ENCODE results near the gene SAP30.

SAP30 gene

GRCh38 chr4:173334891-173335752 is 35.6 kb upstream of the SAP30 start:
- Histone ChIP-seq H3K4me3 (ENCODE audit: low read depth, low read length) (peak overlapping the region; percentile 78), H3K27ac (ENCODE audit: low read depth, low read length) (peak overlapping the region; percentile 79), H3K4ac (ENCODE audit: low read depth, low read length) (peak overlapping the region; percentile 39), H4K12ac (ENCODE audit: low read depth, low read length) (peak overlapping the region; percentile 40), H3K36me3 (ENCODE audit: control insufficient read depth in 1 of 2, insufficient read depth in 2 of 2, low read length in 2 of 2) (peaks cover 4 to 5% of the 10 kb centered on the region in 2 experiments), H4K8ac (ENCODE audit: low read depth, low read length) (peak overlapping the region; percentile 85), H3K23ac (ENCODE audit: low read length) (no peak overlapping the region), H2BK12ac (ENCODE audit: low read length) (no peak overlapping the region), H3K9me3 (ENCODE audit: insufficient read depth, low read depth, low read length) (no peaks in the 10 kb centered on the region), H2BK5ac (ENCODE audit: low read depth, low read length, poor library complexity) (peak overlapping the region; percentile 77), H2AK5ac (ENCODE audit: low read length) (no peak overlapping the region), H2BK120ac (ENCODE audit: insufficient read depth, low read length, poor library complexity) (peak overlapping the region; percentile 59), H3K4me2 (ENCODE audit: low read length) (peak overlapping the region; percentile 74), H3K4me1 (ENCODE audit: control insufficient read depth in 1 of 2, insufficient read depth in 2 of 2, low read length in 2 of 2) (no peaks in the 10 kb centered on the region), H4K91ac (ENCODE audit: low read depth, low read length) (peak overlapping the region; percentile 86), H3K79me1 (ENCODE audit: low read length) (peaks cover 13% of the 10 kb centered on the region), H3K14ac (ENCODE audit: low read length) (peak overlapping the region; percentile 92), H3K79me2 (ENCODE audit: control insufficient read depth, insufficient read depth, low read length, poor library complexity) (peaks cover 9% of the 10 kb centered on the region), H3K27me3 (ENCODE audit: insufficient read depth, low read length) (no peaks in the 10 kb centered on the region), H2AFZ (ENCODE audit: insufficient read depth, low read length, poor library complexity) (peak overlapping the region; percentile 80), H3K18ac (ENCODE audit: low read length) (peak overlapping the region; percentile 74), H3K9ac (ENCODE audit: low read length) (peak overlapping the region; percentile 90)
- WGBS (ENCODE audit: extremely low coverage, insufficient coverage, insufficient read length): no CpG with 5 or more reads among the region's 52 CpGs
- DNase-seq: peak; percentile 70 to 78

- no CpG with 5 or more reads among the region's 2 CpGs for WGBS (ENCODE audit: extremely low coverage, insufficient coverage, insufficient read length)
- no peaks in the 10 kb centered on the region for H3K4me1 ChIP-seq (ENCODE audit: control insufficient read depth in 1 of 2, insufficient read depth in 2 of 2, low read length in 2 of 2)
These were observed 33.3 kb upstream of the SAP30 start for GRCh38 chr4:173337463-173337862.

GRCh38 chr4:173343832-173344397 is 26.8 kb upstream of the SAP30 start:
- no peak overlapping the region for H2BK5ac ChIP-seq (ENCODE audit: low read depth, low read length, poor library complexity)
- no peak overlapping the region for H2BK120ac ChIP-seq (ENCODE audit: insufficient read depth, low read length, poor library complexity)
- no peak overlapping the region for H2BK12ac ChIP-seq (ENCODE audit: low read length)
- H4K12ac ChIP-seq (ENCODE audit: low read depth, low read length): no peak overlapping the region
- no peaks in the 10 kb centered on the region for H3K27me3 ChIP-seq (ENCODE audit: insufficient read depth, low read length)
- H3K9ac ChIP-seq (ENCODE audit: low read length): no peak overlapping the region
- no peaks in the 10 kb centered on the region for H3K4me1 ChIP-seq (ENCODE audit: control insufficient read depth in 1 of 2, insufficient read depth in 2 of 2, low read length in 2 of 2)
- H3K23ac ChIP-seq (ENCODE audit: low read length): no peak overlapping the region
- H2AFZ ChIP-seq (ENCODE audit: insufficient read depth, low read length, poor library complexity): no peak overlapping the region
- no CpG with 5 or more reads among the region's 3 CpGs for WGBS (ENCODE audit: extremely low coverage, insufficient coverage, insufficient read length)
- no peak overlapping the region for H3K4ac ChIP-seq (ENCODE audit: low read depth, low read length)
- no peak for DNase-seq
- no peak overlapping the region for H4K8ac ChIP-seq (ENCODE audit: low read depth, low read length)
- no peaks in the 10 kb centered on the region for H3K36me3 ChIP-seq (ENCODE audit: control insufficient read depth in 1 of 2, insufficient read depth in 2 of 2, low read length in 2 of 2)
- no peak overlapping the region for H3K4me3 ChIP-seq (ENCODE audit: low read depth, low read length)
- no peak overlapping the region for H3K14ac ChIP-seq (ENCODE audit: low read length)
- H3K9me3 ChIP-seq (ENCODE audit: insufficient read depth, low read depth, low read length): no peaks in the 10 kb centered on the region
- H2AK5ac ChIP-seq (ENCODE audit: low read length): no peak overlapping the region
- H3K18ac ChIP-seq (ENCODE audit: low read length): no peak overlapping the region
- H3K79me1 ChIP-seq (ENCODE audit: low read length): no peaks in the 10 kb centered on the region
- H3K79me2 ChIP-seq (ENCODE audit: control insufficient read depth, insufficient read depth, low read length, poor library complexity): no peaks in the 10 kb centered on the region
- no peak overlapping the region for H3K4me2 ChIP-seq (ENCODE audit: low read length)
- H3K27ac ChIP-seq (ENCODE audit: low read depth, low read length): peak overlapping the region; percentile 9
- no peak overlapping the region for H4K91ac ChIP-seq (ENCODE audit: low read depth, low read length)

More at GRCh38 chr4:173337463-173337862, 33.3 kb upstream of the SAP30 start:
- no peak overlapping the region for H3K4me2 ChIP-seq (ENCODE audit: low read length)
- no peaks in the 10 kb centered on the region for H3K9me3 ChIP-seq (ENCODE audit: insufficient read depth, low read depth, low read length)
- no peak overlapping the region for H3K4ac ChIP-seq (ENCODE audit: low read depth, low read length)
- H3K9ac ChIP-seq (ENCODE audit: low read length): no peak overlapping the region
- DNase-seq: no peak
- H3K4me3 ChIP-seq (ENCODE audit: low read depth, low read length): no peak overlapping the region
- no peak overlapping the region for H2BK120ac ChIP-seq (ENCODE audit: insufficient read depth, low read length, poor library complexity)
- no peak overlapping the region for H4K12ac ChIP-seq (ENCODE audit: low read depth, low read length)
- H3K79me1 ChIP-seq (ENCODE audit: low read length): peaks cover 13% of the 10 kb centered on the region
- no peak overlapping the region for H4K8ac ChIP-seq (ENCODE audit: low read depth, low read length)
- no peaks in the 10 kb centered on the region for H3K27me3 ChIP-seq (ENCODE audit: insufficient read depth, low read length)
- H3K36me3 ChIP-seq (ENCODE audit: control insufficient read depth in 1 of 2, insufficient read depth in 2 of 2, low read length in 2 of 2): no peaks in the 10 kb centered on the region
- no peak overlapping the region for H2BK12ac ChIP-seq (ENCODE audit: low read length)
- H2BK5ac ChIP-seq (ENCODE audit: low read depth, low read length, poor library complexity): no peak overlapping the region
- H3K18ac ChIP-seq (ENCODE audit: low read length): no peak overlapping the region
- H3K27ac ChIP-seq (ENCODE audit: low read depth, low read length): no peak overlapping the region
- H3K79me2 ChIP-seq (ENCODE audit: control insufficient read depth, insufficient read depth, low read length, poor library complexity): peaks cover 9% of the 10 kb centered on the region
- H3K14ac ChIP-seq (ENCODE audit: low read length): no peak overlapping the region
- no peak overlapping the region for H4K91ac ChIP-seq (ENCODE audit: low read depth, low read length)
- no peak overlapping the region for H2AFZ ChIP-seq (ENCODE audit: insufficient read depth, low read length, poor library complexity)
- H2AK5ac ChIP-seq (ENCODE audit: low read length): no peak overlapping the region
- no peak overlapping the region for H3K23ac ChIP-seq (ENCODE audit: low read length)

GRCh38 chr4:173345648-173346047 is 25.1 kb upstream of the SAP30 start:
- no peaks in the 10 kb centered on the region for H3K79me2 ChIP-seq (ENCODE audit: control insufficient read depth, insufficient read depth, low read length, poor library complexity)
- no peaks in the 10 kb centered on the region for H3K4me1 ChIP-seq (ENCODE audit: control insufficient read depth in 1 of 2, insufficient read depth in 2 of 2, low read length in 2 of 2)
- H3K14ac ChIP-seq (ENCODE audit: low read length): no peak overlapping the region
- no peaks in the 10 kb centered on the region for H3K9me3 ChIP-seq (ENCODE audit: insufficient read depth, low read depth, low read length)
- H4K91ac ChIP-seq (ENCODE audit: low read depth, low read length): no peak overlapping the region
- no CpG with 5 or more reads among the region's 2 CpGs for WGBS (ENCODE audit: extremely low coverage, insufficient coverage, insufficient read length)
- DNase-seq: no peak
- H4K8ac ChIP-seq (ENCODE audit: low read depth, low read length): no peak overlapping the region
- no peak overlapping the region for H3K4me2 ChIP-seq (ENCODE audit: low read length)
- no peak overlapping the region for H3K18ac ChIP-seq (ENCODE audit: low read length)
- no peak overlapping the region for H2BK12ac ChIP-seq (ENCODE audit: low read length)
- H2AK5ac ChIP-seq (ENCODE audit: low read length): no peak overlapping the region
- peak overlapping the region; percentile 47 for H3K27ac ChIP-seq (ENCODE audit: low read depth, low read length)
- no peaks in the 10 kb centered on the region for H3K27me3 ChIP-seq (ENCODE audit: insufficient read depth, low read length)
- no peak overlapping the region for H2AFZ ChIP-seq (ENCODE audit: insufficient read depth, low read length, poor library complexity)
- H3K9ac ChIP-seq (ENCODE audit: low read length): no peak overlapping the region
- H3K23ac ChIP-seq (ENCODE audit: low read length): no peak overlapping the region
- no peak overlapping the region for H3K4ac ChIP-seq (ENCODE audit: low read depth, low read length)
- H3K79me1 ChIP-seq (ENCODE audit: low read length): no peaks in the 10 kb centered on the region
- H4K12ac ChIP-seq (ENCODE audit: low read depth, low read length): no peak overlapping the region
- no peak overlapping the region for H3K4me3 ChIP-seq (ENCODE audit: low read depth, low read length)
- H2BK120ac ChIP-seq (ENCODE audit: insufficient read depth, low read length, poor library complexity): no peak overlapping the region
- H3K36me3 ChIP-seq (ENCODE audit: control insufficient read depth in 1 of 2, insufficient read depth in 2 of 2, low read length in 2 of 2): no peaks in the 10 kb centered on the region
- H2BK5ac ChIP-seq (ENCODE audit: low read depth, low read length, poor library complexity): no peak overlapping the region
